Mucosa of stomach (tissue), 1 donor: ENCODE results near the gene EFTUD2.

Experiments used
- H3K27me3 ChIP-seq: one replicate; pipeline ENCODE4 v1.7.0; 2013; ENCODE audit warnings: mild to moderate bottlenecking, low read length; ENCODE audit not compliant: control insufficient read depth, insufficient read depth
- H3K36me3 ChIP-seq: one replicate; pipeline ENCODE4 v1.7.0; 2013; ENCODE audit warnings: low read length; ENCODE audit not compliant: control insufficient read depth, insufficient read depth
- H3K4me1 ChIP-seq: one replicate; pipeline ENCODE4 v1.7.0; 2013; ENCODE audit warnings: mild to moderate bottlenecking, low read length; ENCODE audit not compliant: control insufficient read depth, insufficient read depth
- H3K4me3 ChIP-seq: one replicate; pipeline ENCODE4 v1.7.0; 2013; ENCODE audit warnings: low read length
- H3K9ac ChIP-seq: one replicate; pipeline ENCODE4 v1.7.0; 2013; ENCODE audit warnings: mild to moderate bottlenecking, low read length, moderate library complexity
- H3K9me3 ChIP-seq: one replicate; pipeline ENCODE4 v1.7.0; 2013; ENCODE audit warnings: mild to moderate bottlenecking, low read length, moderate library complexity; ENCODE audit not compliant: control insufficient read depth
- donor health status: Pancreatic carcinoma.

The EFTUD2 gene

GRCh38 chr17:44801880-44802279 is 97.4 kb downstream of the EFTUD2 start:
- Histone ChIP-seq H3K4me1 (no peaks in the 10 kb centered on the region), H3K9ac (no peak overlapping the region), H3K27me3 (peaks cover 8% of the 10 kb centered on the region), H3K36me3 (no peaks in the 10 kb centered on the region), H3K4me3 (no peak overlapping the region), H3K9me3 (no peaks in the 10 kb centered on the region)
